ENCODE results near the gene TBC1D16. TPM values are rescaled to one million over a fixed set of nuclear protein-coding genes. Genes with fewer than 3 reads are reported as not detected.

The TBC1D16 gene
- total and polyA plus RNA-seq, 4 donors, result 16.7 to 38.8 (median 31.1) TPM

- peaks cover 13% of the 10 kb centered on the region for H3K36me3 ChIP-seq (ENCODE audit: control insufficient read depth, insufficient read depth, low read length)
- H3K27ac ChIP-seq (ENCODE audit: low read depth, low read length), result no peak overlapping the region
- WGBS (ENCODE audit: insufficient coverage), result 91% methylated on average over 7 of the region's 10 CpGs
- DNase-seq (ENCODE audit: low read depth in 4 of 6, low spot score in 6 of 6), result no peak
- peaks cover 66% of the 10 kb centered on the region for H3K4me1 ChIP-seq (ENCODE audit: control insufficient read depth, insufficient read depth, low read length)
- H3K4me3 ChIP-seq (ENCODE audit: low read depth, low read length), result no peak overlapping the region
- H3K27me3 ChIP-seq (ENCODE audit: control insufficient read depth, insufficient read depth, low read length), result peaks cover 20% of the 10 kb centered on the region
- H3K9me3 ChIP-seq (ENCODE audit: control insufficient read depth, insufficient read depth, low read length), result no peaks in the 10 kb centered on the region
These were observed 103.8 kb downstream of the TBC1D16 start for GRCh38 chr17:79931817-79932309.

- Histone ChIP-seq H3K4me3 (ENCODE audit: low read depth, low read length) (peak overlapping the region; percentile 53), H3K27ac (ENCODE audit: low read depth, low read length) (no peak overlapping the region), H3K36me3 (ENCODE audit: control insufficient read depth, insufficient read depth, low read length) (peaks cover 7% of the 10 kb centered on the region), H3K4me1 (ENCODE audit: control insufficient read depth, insufficient read depth, low read length) (peaks cover 66% of the 10 kb centered on the region), H3K9me3 (ENCODE audit: control insufficient read depth, insufficient read depth, low read length) (no peaks in the 10 kb centered on the region), H3K27me3 (ENCODE audit: control insufficient read depth, insufficient read depth, low read length) (peaks cover 20% of the 10 kb centered on the region)
- 10% methylated on average over 12 of the region's 17 CpGs for WGBS (ENCODE audit: insufficient coverage)
- DNase-seq (ENCODE audit: low read depth in 4 of 6, low spot score in 6 of 6), result no peak
These were observed 104.5 kb downstream of the TBC1D16 start for GRCh38 chr17:79930877-79931816.

DNA sequence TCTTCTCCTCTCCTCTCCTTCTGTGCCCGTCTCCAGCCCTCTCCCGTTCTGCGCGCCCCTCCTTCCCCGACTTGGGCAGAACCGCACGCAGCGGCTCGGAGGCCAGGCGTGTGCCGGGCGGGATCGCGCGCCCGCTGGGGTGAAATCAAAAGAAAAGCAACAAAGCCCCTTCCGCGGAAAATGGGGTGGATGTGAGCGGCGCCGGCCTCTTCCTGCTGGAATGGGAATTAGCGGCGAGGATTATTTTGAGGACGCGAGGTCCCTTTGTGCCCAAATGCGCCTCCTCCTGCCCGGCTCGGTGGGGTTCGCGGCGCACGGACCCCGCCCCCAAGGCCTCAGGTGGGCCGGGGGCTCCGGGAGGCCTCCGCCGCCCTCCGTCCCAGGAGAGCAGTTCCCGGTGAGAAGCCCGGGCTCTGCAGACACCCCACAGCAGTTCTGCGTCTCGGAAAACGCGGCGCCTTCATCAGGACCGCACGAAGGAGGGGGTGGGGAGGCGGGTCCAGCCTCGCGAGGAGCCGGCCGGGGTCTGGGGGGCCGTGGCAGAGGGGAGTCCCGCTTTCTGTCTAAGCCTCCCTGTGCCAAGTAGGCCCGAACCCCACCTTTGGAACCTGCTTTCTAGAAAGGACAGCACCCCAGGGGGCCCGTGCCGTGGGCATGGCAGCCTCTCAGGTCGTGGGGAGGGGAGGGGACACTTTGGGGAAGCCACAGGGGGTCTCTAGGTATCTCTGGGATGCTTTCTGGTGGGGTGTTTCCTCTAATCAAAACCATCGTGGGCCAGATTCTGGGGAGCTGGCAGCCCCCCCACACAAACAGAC, 105.4 kb downstream of the TBC1D16 start:
- H3K27me3 ChIP-seq (ENCODE audit: control insufficient read depth, insufficient read depth, low read length), result peaks cover 20% of the 10 kb centered on the region
- WGBS (ENCODE audit: insufficient coverage), result 0% methylated on average over 58 of the region's 59 CpGs
- DNase-seq (ENCODE audit: low read depth in 4 of 6, low spot score in 6 of 6), result peak in 2 of 6 donors; percentile 79 to 86
- H3K4me1 ChIP-seq (ENCODE audit: control insufficient read depth, insufficient read depth, low read length), result peaks cover 66% of the 10 kb centered on the region
- H3K27ac ChIP-seq (ENCODE audit: low read depth, low read length), result no peak overlapping the region
- H3K36me3 ChIP-seq (ENCODE audit: control insufficient read depth, insufficient read depth, low read length), result peaks cover under 1% of the 10 kb centered on the region
- H3K9me3 ChIP-seq (ENCODE audit: control insufficient read depth, insufficient read depth, low read length), result no peaks in the 10 kb centered on the region
- peak overlapping the region; percentile 53 for H3K4me3 ChIP-seq (ENCODE audit: low read depth, low read length)

DNA sequence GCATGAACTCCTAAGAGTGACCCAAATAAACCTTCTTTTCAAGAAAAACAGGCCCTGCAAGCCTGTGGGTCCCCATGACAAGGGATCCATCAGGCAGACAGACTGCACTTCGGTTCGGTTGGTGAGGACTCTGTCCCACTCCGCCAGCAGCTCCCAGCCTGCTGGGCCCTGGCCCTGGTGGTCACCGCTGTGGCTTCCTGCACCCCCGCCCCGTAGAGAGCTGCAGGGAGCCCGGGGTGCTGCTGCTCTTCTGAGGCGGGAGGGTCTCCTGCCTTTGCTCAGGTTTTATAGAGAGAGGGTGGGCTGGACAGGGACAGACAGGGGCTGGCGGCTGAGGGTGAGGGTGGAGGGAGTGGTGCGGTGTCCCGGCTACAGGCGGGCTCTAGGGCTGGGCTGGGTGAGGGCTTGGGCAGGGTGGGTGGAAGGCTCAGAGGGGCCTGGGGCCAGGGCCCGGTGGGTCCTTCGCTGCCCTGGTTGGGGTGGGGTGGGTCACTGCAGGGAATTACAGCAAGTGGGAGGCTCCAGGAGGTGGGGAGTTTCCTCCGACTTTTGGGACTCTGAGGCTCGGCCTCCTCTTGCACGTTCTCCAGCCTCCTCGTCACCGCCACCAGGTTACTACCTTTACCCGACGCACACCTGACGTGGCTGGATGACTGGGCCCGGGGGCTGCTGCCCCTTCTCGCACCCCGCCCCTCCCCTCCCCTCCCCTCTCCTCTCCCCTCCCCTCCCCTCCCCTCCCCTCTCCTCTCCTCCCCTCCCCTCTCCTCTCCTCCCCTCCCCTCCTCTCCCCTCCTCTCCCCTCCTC, 106.2 kb downstream of the TBC1D16 start:
- peaks cover 66% of the 10 kb centered on the region for H3K4me1 ChIP-seq (ENCODE audit: control insufficient read depth, insufficient read depth, low read length)
- 63% methylated on average over 14 of the region's 25 CpGs for WGBS (ENCODE audit: insufficient coverage)
- no peak overlapping the region for H3K27ac ChIP-seq (ENCODE audit: low read depth, low read length)
- DNase-seq (ENCODE audit: low read depth in 4 of 6, low spot score in 6 of 6), result no peak
- H3K4me3 ChIP-seq (ENCODE audit: low read depth, low read length), result peak overlapping the region; percentile 53
- no peaks in the 10 kb centered on the region for H3K36me3 ChIP-seq (ENCODE audit: control insufficient read depth, insufficient read depth, low read length)
- H3K9me3 ChIP-seq (ENCODE audit: control insufficient read depth, insufficient read depth, low read length), result no peaks in the 10 kb centered on the region
- peaks cover 20% of the 10 kb centered on the region for H3K27me3 ChIP-seq (ENCODE audit: control insufficient read depth, insufficient read depth, low read length)

DNA sequence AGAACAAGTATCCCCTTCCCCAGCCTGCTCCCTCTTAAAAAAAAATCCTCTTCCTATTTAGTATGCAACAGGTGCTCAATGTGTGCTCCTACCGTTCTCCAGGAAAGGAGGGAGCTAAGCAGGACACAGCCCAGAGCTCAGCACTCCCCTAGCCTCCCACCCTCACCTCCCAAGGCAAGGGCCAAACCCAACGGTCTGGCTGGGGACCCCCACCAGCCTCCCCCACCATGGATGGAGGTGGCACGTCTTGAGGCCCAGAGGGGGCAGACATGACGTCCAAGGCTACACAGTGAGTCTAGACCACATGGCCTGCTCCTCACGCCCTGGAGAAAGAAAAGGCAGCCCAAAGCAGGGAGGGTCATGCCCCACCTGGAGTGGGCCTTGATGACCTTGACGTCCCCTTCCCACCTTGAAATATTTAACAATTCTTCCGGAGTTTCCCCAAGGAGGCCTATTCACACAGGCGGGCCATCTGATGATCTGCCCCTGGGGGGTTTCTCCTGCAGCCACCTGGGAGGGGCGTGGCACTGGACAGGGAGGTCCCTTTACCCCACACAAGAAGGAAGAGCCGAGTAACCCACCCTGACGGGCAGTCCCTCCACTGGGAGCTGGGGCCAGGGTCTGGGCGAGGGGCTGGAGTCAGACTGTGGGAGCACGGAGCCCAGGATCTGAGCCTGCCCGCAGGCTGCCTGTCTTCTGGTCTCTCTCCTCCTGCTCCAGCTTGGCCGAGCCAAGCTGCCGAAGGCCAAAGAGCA, 107.0 kb downstream of the TBC1D16 start:
- WGBS (ENCODE audit: insufficient coverage), result 84% methylated on average over 15 of the region's 16 CpGs
- no peaks in the 10 kb centered on the region for H3K36me3 ChIP-seq (ENCODE audit: control insufficient read depth, insufficient read depth, low read length)
- H3K4me3 ChIP-seq (ENCODE audit: low read depth, low read length), result no peak overlapping the region
- peaks cover 20% of the 10 kb centered on the region for H3K27me3 ChIP-seq (ENCODE audit: control insufficient read depth, insufficient read depth, low read length)
- H3K9me3 ChIP-seq (ENCODE audit: control insufficient read depth, insufficient read depth, low read length), result no peaks in the 10 kb centered on the region
- DNase-seq (ENCODE audit: low read depth in 4 of 6, low spot score in 6 of 6), result no peak
- H3K27ac ChIP-seq (ENCODE audit: low read depth, low read length), result no peak overlapping the region
- H3K4me1 ChIP-seq (ENCODE audit: control insufficient read depth, insufficient read depth, low read length), result peaks cover 64% of the 10 kb centered on the region

- H3K4me3 ChIP-seq (ENCODE audit: low read depth, low read length), result no peak overlapping the region
- H3K36me3 ChIP-seq (ENCODE audit: control insufficient read depth, insufficient read depth, low read length), result no peaks in the 10 kb centered on the region
- H3K27me3 ChIP-seq (ENCODE audit: control insufficient read depth, insufficient read depth, low read length), result peaks cover 20% of the 10 kb centered on the region
- WGBS (ENCODE audit: insufficient coverage), result 98% methylated on average over 11 of the region's 13 CpGs
- H3K4me1 ChIP-seq (ENCODE audit: control insufficient read depth, insufficient read depth, low read length), result peaks cover 58% of the 10 kb centered on the region
- H3K9me3 ChIP-seq (ENCODE audit: control insufficient read depth, insufficient read depth, low read length), result no peaks in the 10 kb centered on the region
- H3K27ac ChIP-seq (ENCODE audit: low read depth, low read length), result no peak overlapping the region
- no peak for DNase-seq (ENCODE audit: low read depth in 4 of 6, low spot score in 6 of 6)
These were observed 107.8 kb downstream of the TBC1D16 start for GRCh38 chr17:79927688-79928501.

- H3K4me3 ChIP-seq (ENCODE audit: low read depth, low read length), result no peak overlapping the region
- peak in 1 of 6 donors; percentile 40 for DNase-seq (ENCODE audit: low read depth in 4 of 6, low spot score in 6 of 6)
- H3K27ac ChIP-seq (ENCODE audit: low read depth, low read length), result no peak overlapping the region
- H3K4me1 ChIP-seq (ENCODE audit: control insufficient read depth, insufficient read depth, low read length), result peaks cover 65% of the 10 kb centered on the region
- H3K36me3 ChIP-seq (ENCODE audit: control insufficient read depth, insufficient read depth, low read length), result no peaks in the 10 kb centered on the region
- WGBS (ENCODE audit: insufficient coverage), result 71% methylated on average over 25 of the region's 28 CpGs
- peaks cover 20% of the 10 kb centered on the region for H3K27me3 ChIP-seq (ENCODE audit: control insufficient read depth, insufficient read depth, low read length)
- no peaks in the 10 kb centered on the region for H3K9me3 ChIP-seq (ENCODE audit: control insufficient read depth, insufficient read depth, low read length)
These were observed 108.5 kb downstream of the TBC1D16 start for GRCh38 chr17:79927136-79927661.

GRCh38 chr17:79926605-79927135, 109.0 kb downstream of the TBC1D16 start:
- Histone ChIP-seq H3K4me3 (ENCODE audit: low read depth, low read length) (no peak overlapping the region), H3K36me3 (ENCODE audit: control insufficient read depth, insufficient read depth, low read length) (no peaks in the 10 kb centered on the region), H3K27ac (ENCODE audit: low read depth, low read length) (no peak overlapping the region), H3K9me3 (ENCODE audit: control insufficient read depth, insufficient read depth, low read length) (no peaks in the 10 kb centered on the region), H3K4me1 (ENCODE audit: control insufficient read depth, insufficient read depth, low read length) (peaks cover 70% of the 10 kb centered on the region), H3K27me3 (ENCODE audit: control insufficient read depth, insufficient read depth, low read length) (peaks cover 20% of the 10 kb centered on the region)
- WGBS (ENCODE audit: insufficient coverage), result 76% methylated on average over 18 of the region's 18 CpGs
- DNase-seq (ENCODE audit: low read depth in 4 of 6, low spot score in 6 of 6), result no peak

All from spinal cord (tissue), 10 donors.